HG03175 (cell line): Measurements from ENCODE around the gene CYP26C1.

Experiments
- ATAC-seq: cut with Tn5 transposase; IDR thresholded peaks from one replicate; pipeline ENCODE4 v1.9.1; 2021; ENCODE audit warnings: mild to moderate bottlenecking, moderate library complexity; ENCODE audit not compliant: unreplicated experiment

The CYP26C1 gene

GRCh38 chr10:93059975-93060886 is at the start of gene CYP26C1:
TSS of gene CYP26C1 (plus strand) at chr10:93060798. CDS start at chr10:93061264, 466 bp downstream.
- no peak for ATAC-seq

- no peak for ATAC-seq
These were observed 44.9 kb upstream of the CYP26C1 start for GRCh38 chr10:93015722-93016121.

DNA sequence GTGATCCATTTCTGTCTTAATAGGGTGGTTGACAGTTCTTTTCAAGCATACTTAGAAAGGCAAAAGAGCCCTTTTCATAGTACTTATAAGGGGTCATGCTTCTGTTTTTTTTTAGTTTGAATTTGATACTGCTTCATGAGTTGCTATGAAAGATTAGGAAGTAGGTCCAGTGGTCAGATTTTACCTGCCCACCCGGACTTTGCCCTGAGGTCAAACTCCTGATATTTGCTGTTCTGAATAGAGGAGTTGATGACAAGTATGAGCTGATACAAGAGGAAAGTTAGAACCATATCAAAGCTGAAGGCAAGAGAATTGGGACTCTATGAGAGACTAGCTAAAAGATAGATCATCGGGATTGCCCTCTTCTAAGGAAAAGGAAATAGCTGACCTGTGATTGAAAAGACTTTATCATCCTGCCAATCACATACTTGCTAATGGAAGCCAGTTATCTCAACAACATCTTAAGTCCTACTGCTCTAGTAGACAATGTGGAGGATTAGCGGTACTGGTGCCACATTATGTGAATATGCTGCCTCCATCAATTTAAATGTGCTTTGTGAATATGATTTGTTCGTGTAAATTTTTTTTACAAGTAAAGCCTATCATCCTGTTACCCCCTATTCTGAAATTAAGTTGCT is 37.5 kb upstream of the CYP26C1 start:
- no peak for ATAC-seq

DNA sequence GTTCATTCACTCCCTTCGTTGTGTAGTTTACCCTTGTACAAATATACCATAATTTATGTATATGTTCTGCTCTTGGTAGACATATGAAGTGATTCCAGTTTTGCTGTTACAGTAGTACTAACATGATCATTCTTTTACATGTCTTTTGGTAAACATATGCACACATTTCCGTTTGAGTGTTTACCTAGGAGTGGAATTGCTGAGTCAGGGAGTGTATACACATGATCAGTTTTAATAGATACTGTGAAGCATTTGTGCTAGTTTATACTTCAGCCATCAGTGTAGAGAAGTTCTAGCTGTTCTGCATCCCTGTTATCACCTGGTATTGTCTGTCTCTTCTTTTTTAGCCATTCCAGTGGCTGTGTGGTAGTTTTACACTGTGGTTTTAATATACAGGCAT is 34.5 kb upstream of the CYP26C1 start:
- ATAC-seq, result no peak

- ATAC-seq, result no peak
These were observed 33.1 kb upstream of the CYP26C1 start for GRCh38 chr10:93027508-93027907.

DNA sequence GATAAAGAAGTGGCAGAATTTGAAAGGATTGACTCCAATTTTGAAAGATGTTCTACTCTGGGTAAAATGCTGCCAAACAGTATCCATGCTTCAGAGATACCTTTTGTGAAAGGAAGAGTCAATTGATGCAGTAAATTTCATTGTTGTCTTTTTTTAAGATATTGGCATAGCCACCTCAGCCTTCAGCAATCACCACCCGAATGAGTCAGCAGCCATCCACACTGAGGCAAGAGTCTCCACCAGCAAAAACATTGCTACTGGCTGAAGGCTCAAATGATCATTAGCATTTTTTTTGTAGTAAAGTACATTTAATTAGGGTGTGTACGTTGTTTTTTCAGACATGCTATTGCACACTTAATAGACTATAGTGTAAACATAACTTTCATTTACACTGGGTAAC is 31.7 kb upstream of the CYP26C1 start:
- ATAC-seq, result no peak

DNA sequence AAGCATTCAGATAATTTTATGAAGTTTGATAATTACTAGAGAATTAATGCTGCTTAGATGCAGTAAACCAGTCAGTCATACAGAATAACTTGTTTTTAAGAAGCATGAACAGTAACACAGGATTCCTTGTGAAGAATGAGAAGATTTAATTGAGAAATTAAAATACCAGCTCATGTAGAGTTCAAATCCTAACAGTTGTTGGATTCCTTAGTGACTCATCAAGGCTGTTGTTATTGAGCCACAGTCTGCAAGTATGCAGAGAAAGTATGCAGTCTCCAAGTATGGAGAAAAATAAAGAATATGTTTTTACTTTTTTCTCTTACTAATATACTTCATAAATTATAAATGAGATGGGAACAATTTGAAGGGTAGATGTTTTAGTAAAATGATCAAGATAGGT is 30.2 kb upstream of the CYP26C1 start:
- no peak for ATAC-seq

DNA sequence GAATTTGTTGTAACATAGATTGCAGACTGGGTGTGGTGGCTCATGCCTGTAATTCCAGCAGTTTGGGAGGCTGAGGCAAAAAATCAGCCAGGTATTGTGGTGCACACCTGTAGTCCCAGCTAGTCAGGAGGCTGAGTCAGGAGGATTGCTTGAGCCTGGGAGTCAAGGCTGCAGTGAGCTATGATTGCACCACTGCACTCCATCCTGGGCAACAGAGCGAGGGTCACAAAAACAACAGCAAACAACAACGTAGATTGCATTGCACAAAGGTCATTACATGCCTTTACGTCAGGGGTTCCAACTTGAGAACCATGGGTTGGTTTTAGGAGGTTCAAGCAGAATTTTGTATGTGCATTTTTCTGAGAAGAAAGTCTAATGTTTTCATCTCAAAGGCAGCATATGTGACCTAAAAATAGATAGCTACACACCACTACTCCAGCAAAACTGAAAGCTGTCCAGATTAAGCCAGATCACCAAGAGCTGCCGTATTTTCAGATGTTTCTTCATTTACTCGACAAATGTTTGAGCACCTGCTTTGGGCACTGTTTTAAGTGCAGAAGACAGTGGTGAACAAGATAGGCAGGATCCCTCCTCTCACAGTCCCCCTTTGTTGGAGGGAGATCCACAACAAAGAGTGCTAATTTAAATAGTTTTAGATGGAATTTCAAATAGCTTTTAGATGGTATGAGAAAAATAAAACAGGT is 28.3 kb upstream of the CYP26C1 start:
- ATAC-seq, result no peak

DNA sequence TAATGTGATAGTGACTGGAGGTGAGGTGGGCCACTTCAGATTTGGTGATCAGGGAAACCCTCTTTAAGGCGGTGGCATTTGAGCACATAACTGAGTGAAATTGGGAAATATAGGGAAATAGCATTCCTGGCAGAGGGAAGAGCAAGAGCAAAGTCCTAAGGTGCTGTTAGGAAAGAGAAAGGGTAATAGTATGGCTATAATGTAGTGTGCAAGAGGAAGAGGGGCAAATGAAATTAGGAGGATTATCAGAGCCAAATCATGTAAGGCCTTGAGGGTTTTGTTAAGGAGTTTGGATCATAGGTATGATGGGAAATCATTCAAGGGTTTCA is 27.8 kb upstream of the CYP26C1 start:
- ATAC-seq, result no peak

GRCh38 chr10:93034426-93034825 is 26.2 kb upstream of the CYP26C1 start:
- ATAC-seq, result no peak

DNA sequence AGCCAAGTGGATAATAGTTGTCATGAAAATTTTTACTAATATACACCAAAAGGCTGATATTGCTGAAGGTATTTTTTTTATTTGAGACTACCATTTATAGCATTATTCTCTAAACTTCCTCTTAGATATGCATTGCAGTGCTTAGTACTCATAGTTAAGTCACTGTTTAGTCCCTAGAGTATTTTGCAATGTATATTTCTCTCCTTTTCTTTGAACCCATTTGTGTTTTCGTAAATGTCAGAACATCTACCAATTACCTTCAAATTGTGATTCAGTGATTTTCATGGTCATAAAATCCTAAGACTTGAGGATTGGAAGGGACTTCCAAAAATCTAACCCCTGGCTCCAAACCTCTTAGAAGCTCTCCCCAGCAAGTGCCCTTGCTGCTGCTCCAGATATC is 21.5 kb upstream of the CYP26C1 start:
- no peak for ATAC-seq

GRCh38 chr10:93039721-93040120 is 20.9 kb upstream of the CYP26C1 start:
- ATAC-seq, result no peak

DNA sequence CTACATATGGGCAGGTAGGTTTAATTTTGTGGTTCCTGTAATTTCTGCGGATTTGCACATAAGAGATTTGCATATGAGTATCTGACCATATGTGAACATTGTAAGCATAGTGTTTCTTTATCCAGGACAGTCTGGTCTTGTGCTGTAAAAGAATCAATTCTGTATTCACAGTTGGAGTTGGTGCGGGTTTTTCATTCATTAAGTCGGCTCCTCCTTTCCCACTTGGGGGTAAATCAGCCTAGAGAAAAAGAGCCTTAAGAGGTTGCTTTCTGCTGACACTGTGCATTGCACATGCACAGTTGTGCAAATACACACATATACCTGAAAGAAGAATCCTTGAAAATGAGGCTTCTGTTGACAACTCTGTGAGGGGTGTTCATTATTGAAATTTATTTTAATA is 6.1 kb upstream of the CYP26C1 start:
- no peak for ATAC-seq

- ATAC-seq, result no peak
These were observed 2.5 kb upstream of the CYP26C1 start for GRCh38 chr10:93058139-93058538.

GRCh38 chr10:93060887-93061593 is 442 bp downstream of the CYP26C1 start:
- no peak for ATAC-seq

- no peak for ATAC-seq
These were observed 1.3 kb downstream of the CYP26C1 start for GRCh38 chr10:93061594-93062513.

DNA sequence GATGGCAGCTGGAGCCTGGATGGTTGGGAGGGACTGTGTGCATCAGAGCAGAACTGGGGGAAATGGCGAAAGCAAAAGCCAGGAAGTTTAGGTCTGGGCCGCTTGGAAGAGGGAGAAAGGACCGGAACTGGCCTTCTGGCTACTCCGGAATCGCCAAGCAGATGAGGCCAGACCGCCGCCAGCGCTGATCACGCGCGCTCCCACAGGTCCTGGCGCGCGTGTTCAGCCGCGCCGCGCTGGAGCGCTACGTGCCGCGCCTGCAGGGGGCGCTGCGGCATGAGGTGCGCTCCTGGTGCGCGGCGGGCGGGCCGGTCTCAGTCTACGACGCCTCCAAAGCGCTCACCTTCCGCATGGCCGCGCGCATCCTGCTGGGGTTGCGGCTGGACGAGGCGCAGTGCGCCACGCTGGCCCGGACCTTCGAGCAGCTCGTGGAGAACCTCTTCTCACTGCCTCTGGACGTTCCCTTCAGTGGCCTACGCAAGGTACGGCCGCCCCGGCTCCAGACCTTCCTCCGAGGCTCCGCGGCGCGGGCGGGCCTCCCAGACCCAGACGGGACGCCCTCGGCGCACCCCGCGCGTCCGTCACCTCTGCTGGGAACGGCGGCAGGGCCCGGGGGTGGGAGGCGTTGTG is 2.0 kb downstream of the CYP26C1 start:
- ATAC-seq, result no peak

DNA sequence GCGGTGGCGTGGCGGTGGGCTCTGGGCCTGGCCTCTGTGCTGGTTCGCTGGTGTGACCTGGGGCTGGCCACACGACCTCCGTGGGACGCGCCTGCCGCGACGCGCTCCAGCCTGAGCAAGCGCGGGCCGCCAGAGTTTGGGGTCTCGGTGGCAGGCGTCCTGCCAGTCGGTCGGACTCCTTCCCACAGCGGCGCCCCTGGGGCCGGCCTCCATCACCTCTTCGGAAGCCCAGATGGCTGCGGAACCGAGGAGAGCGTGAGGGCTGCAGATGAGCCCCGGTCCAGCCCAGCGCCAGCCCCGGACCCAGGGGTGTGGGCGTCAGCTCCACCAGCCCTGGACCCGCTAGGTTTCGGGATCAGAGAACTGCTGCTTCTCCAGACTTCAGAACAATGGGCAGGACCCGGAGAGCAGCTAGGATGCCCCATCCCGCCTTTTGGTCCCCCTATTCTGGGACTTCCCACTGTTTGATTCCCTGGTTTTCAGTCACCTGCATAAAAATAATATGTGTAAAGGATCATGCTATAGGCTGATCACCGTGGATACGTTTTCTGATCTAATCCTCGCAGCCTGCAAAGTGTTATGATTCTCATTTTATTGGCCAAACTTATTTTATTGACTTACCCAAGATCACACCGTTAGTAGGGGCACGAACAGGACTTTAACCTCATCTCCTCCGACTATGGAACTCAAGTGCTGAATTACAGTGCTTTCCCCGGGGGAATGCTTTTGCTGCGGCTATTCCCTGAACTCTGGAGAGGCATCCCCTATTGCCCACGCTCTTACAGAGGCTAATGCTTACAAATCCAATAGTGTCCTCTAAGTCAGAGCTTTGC is 2.8 kb downstream of the CYP26C1 start:
- no peak for ATAC-seq
